B cell (primary cell): ENCODE data around the gene CD34.

ENCODE experiments used
- CTCF ChIP-seq: fragments of 200-600 bp; IDR thresholded peaks from one replicate; pipeline ENCODE4 v1.8.0; 2022; ENCODE audit warnings: antibody characterized with exemption, mild to moderate bottlenecking
- EZH2 ChIP-seq: IDR thresholded peaks from 2 replicates; pipeline ENCODE4 v1.6.1; 2012; ENCODE audit warnings: borderline replicate concordance, low read depth, mild to moderate bottlenecking, moderate library complexity, low read length; ENCODE audit not compliant: insufficient read depth, poor library complexity, severe bottlenecking

DNA sequence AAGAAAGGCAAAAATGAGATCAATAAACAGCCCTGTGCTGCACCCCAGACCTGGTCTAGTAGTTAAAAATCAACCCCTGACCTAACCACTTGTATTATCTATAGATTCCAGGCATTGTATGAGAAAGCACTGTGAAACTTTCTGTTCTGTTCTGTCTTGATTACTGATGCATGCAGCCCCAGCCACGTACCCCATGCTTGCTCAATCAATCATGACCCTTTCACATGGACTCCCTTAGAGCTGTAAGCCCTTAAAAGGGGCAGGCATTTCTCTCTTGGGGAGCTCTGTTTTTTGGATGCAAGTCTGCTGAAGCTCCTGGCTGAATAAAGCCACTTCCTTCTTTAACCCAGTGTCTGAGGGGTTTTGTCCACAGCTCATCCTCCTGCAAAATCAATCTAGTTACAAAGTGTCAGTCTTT, 24.2 kb upstream of the CD34 start:
- TF ChIP-seq EZH2 (no peak), CTCF (no peak)
